ENCODE measurements around the gene ARHGAP12.

ARHGAP12 gene

GRCh38 chr10:31878486-31878885 is 50.1 kb downstream of the ARHGAP12 start:
- Histone ChIP-seq H3K27me3 (ENCODE audit: control insufficient read depth in 1 of 2, insufficient read depth in 2 of 2, low read length in 2 of 2) (no peaks in the 10 kb centered on the region), H3K9ac (ENCODE audit: low read length in 2 of 2) (no peak overlapping the region), H3K27ac (ENCODE audit: low read length) (no peak overlapping the region), H3K36me3 (ENCODE audit: control insufficient read depth in 2 of 2, insufficient read depth in 2 of 2, low read length in 2 of 2) (no peaks in the 10 kb centered on the region), H3K9me3 (ENCODE audit: control insufficient read depth in 2 of 2, low read length in 2 of 2) (no peaks in the 10 kb centered on the region), H3K4me1 (ENCODE audit: control insufficient read depth, insufficient read depth, low read length) (no peaks in the 10 kb centered on the region), H3K4me3 (ENCODE audit: low read length in 2 of 2) (no peak overlapping the region)

- Histone ChIP-seq H3K27ac (ENCODE audit: low read length) (no peak overlapping the region), H3K4me3 (ENCODE audit: low read length in 2 of 2) (no peak overlapping the region), H3K9ac (ENCODE audit: low read length in 2 of 2) (no peak overlapping the region), H3K4me1 (ENCODE audit: control insufficient read depth, insufficient read depth, low read length) (no peaks in the 10 kb centered on the region), H3K9me3 (ENCODE audit: control insufficient read depth in 2 of 2, low read length in 2 of 2) (no peaks in the 10 kb centered on the region), H3K36me3 (ENCODE audit: control insufficient read depth in 2 of 2, insufficient read depth in 2 of 2, low read length in 2 of 2) (no peaks in the 10 kb centered on the region), H3K27me3 (ENCODE audit: control insufficient read depth in 1 of 2, insufficient read depth in 2 of 2, low read length in 2 of 2) (no peaks in the 10 kb centered on the region)
Observed at GRCh38 chr10:31876652-31877352, 51.8 kb downstream of the ARHGAP12 start.

- H3K4me1 ChIP-seq (ENCODE audit: control insufficient read depth, insufficient read depth, low read length) = no peaks in the 10 kb centered on the region
- no peak overlapping the region for H3K9ac ChIP-seq (ENCODE audit: low read length in 2 of 2)
- no peaks in the 10 kb centered on the region for H3K27me3 ChIP-seq (ENCODE audit: control insufficient read depth in 1 of 2, insufficient read depth in 2 of 2, low read length in 2 of 2)
- H3K4me3 ChIP-seq (ENCODE audit: low read length in 2 of 2) = no peak overlapping the region
- no peak overlapping the region for H3K27ac ChIP-seq (ENCODE audit: low read length)
- no peaks in the 10 kb centered on the region for H3K36me3 ChIP-seq (ENCODE audit: control insufficient read depth in 2 of 2, insufficient read depth in 2 of 2, low read length in 2 of 2)
- no peaks in the 10 kb centered on the region for H3K9me3 ChIP-seq (ENCODE audit: control insufficient read depth in 2 of 2, low read length in 2 of 2)
Observed at GRCh38 chr10:31875608-31876007, 53.0 kb downstream of the ARHGAP12 start.

- H3K4me1 ChIP-seq (ENCODE audit: control insufficient read depth, insufficient read depth, low read length) = no peaks in the 10 kb centered on the region
- H3K36me3 ChIP-seq (ENCODE audit: control insufficient read depth in 2 of 2, insufficient read depth in 2 of 2, low read length in 2 of 2) = no peaks in the 10 kb centered on the region
- no peaks in the 10 kb centered on the region for H3K9me3 ChIP-seq (ENCODE audit: control insufficient read depth in 2 of 2, low read length in 2 of 2)
- H3K27me3 ChIP-seq (ENCODE audit: control insufficient read depth in 1 of 2, insufficient read depth in 2 of 2, low read length in 2 of 2) = no peaks in the 10 kb centered on the region
- no peak overlapping the region for H3K9ac ChIP-seq (ENCODE audit: low read length in 2 of 2)
- H3K4me3 ChIP-seq (ENCODE audit: low read length in 2 of 2) = no peak overlapping the region
- H3K27ac ChIP-seq (ENCODE audit: low read length) = no peak overlapping the region
Observed at GRCh38 chr10:31873724-31874123, 54.9 kb downstream of the ARHGAP12 start.

GRCh38 chr10:31871266-31872065 is 57.2 kb downstream of the ARHGAP12 start:
- no peak overlapping the region for H3K27ac ChIP-seq (ENCODE audit: low read length)
- no peaks in the 10 kb centered on the region for H3K27me3 ChIP-seq (ENCODE audit: control insufficient read depth in 1 of 2, insufficient read depth in 2 of 2, low read length in 2 of 2)
- no peaks in the 10 kb centered on the region for H3K4me1 ChIP-seq (ENCODE audit: control insufficient read depth, insufficient read depth, low read length)
- no peak overlapping the region for H3K9ac ChIP-seq (ENCODE audit: low read length in 2 of 2)
- no peaks in the 10 kb centered on the region for H3K9me3 ChIP-seq (ENCODE audit: control insufficient read depth in 2 of 2, low read length in 2 of 2)
- no peak overlapping the region for H3K4me3 ChIP-seq (ENCODE audit: low read length in 2 of 2)
- H3K36me3 ChIP-seq (ENCODE audit: control insufficient read depth in 2 of 2, insufficient read depth in 2 of 2, low read length in 2 of 2) = no peaks in the 10 kb centered on the region

- H3K9me3 ChIP-seq (ENCODE audit: control insufficient read depth in 2 of 2, low read length in 2 of 2) = no peaks in the 10 kb centered on the region
- no peaks in the 10 kb centered on the region for H3K27me3 ChIP-seq (ENCODE audit: control insufficient read depth in 1 of 2, insufficient read depth in 2 of 2, low read length in 2 of 2)
- H3K27ac ChIP-seq (ENCODE audit: low read length) = no peak overlapping the region
- no peak overlapping the region for H3K9ac ChIP-seq (ENCODE audit: low read length in 2 of 2)
- H3K4me3 ChIP-seq (ENCODE audit: low read length in 2 of 2) = no peak overlapping the region
- H3K36me3 ChIP-seq (ENCODE audit: control insufficient read depth in 2 of 2, insufficient read depth in 2 of 2, low read length in 2 of 2) = no peaks in the 10 kb centered on the region
- peaks cover under 1% of the 10 kb centered on the region for H3K4me1 ChIP-seq (ENCODE audit: control insufficient read depth, insufficient read depth, low read length)
Observed at GRCh38 chr10:31867646-31868045, 61.0 kb downstream of the ARHGAP12 start.

- H3K27ac ChIP-seq (ENCODE audit: low read length) = no peak overlapping the region
Observed at GRCh38 chr10:31866118-31866670, 62.4 kb downstream of the ARHGAP12 start.

GRCh38 chr10:31864834-31865518 is 63.7 kb downstream of the ARHGAP12 start:
- peak overlapping the region in 1 of 2 donors; percentile 7 for H3K4me3 ChIP-seq (ENCODE audit: low read length in 2 of 2)
- peaks cover 4% of the 10 kb centered on the region for H3K4me1 ChIP-seq (ENCODE audit: control insufficient read depth, insufficient read depth, low read length)
- H3K27me3 ChIP-seq (ENCODE audit: control insufficient read depth in 1 of 2, insufficient read depth in 2 of 2, low read length in 2 of 2) = no peaks in the 10 kb centered on the region
- H3K9ac ChIP-seq (ENCODE audit: low read length in 2 of 2) = no peak overlapping the region
- H3K27ac ChIP-seq (ENCODE audit: low read length) = no peak overlapping the region
- peaks cover 0 to 6% of the 10 kb centered on the region in 2 donors for H3K36me3 ChIP-seq (ENCODE audit: control insufficient read depth in 2 of 2, insufficient read depth in 2 of 2, low read length in 2 of 2)
- H3K9me3 ChIP-seq (ENCODE audit: control insufficient read depth in 2 of 2, low read length in 2 of 2) = no peaks in the 10 kb centered on the region

More at GRCh38 chr10:31866118-31866670, 62.4 kb downstream of the ARHGAP12 start:
- Histone ChIP-seq H3K9me3 (ENCODE audit: control insufficient read depth in 2 of 2, low read length in 2 of 2) (no peaks in the 10 kb centered on the region), H3K9ac (ENCODE audit: low read length in 2 of 2) (no peak overlapping the region), H3K36me3 (ENCODE audit: control insufficient read depth in 2 of 2, insufficient read depth in 2 of 2, low read length in 2 of 2) (peaks cover 0 to 2% of the 10 kb centered on the region in 2 donors), H3K4me3 (ENCODE audit: low read length in 2 of 2) (no peak overlapping the region), H3K4me1 (ENCODE audit: control insufficient read depth, insufficient read depth, low read length) (peaks cover 4% of the 10 kb centered on the region), H3K27me3 (ENCODE audit: control insufficient read depth in 1 of 2, insufficient read depth in 2 of 2, low read length in 2 of 2) (no peaks in the 10 kb centered on the region)

- Histone ChIP-seq H3K9ac (ENCODE audit: low read length in 2 of 2) (no peak overlapping the region), H3K4me1 (ENCODE audit: control insufficient read depth, insufficient read depth, low read length) (no peaks in the 10 kb centered on the region)
Observed at GRCh38 chr10:31855033-31855432, 73.6 kb downstream of the ARHGAP12 start.

GRCh38 chr10:31853629-31854028 is 75.0 kb downstream of the ARHGAP12 start:
- no peaks in the 10 kb centered on the region for H3K27me3 ChIP-seq (ENCODE audit: control insufficient read depth in 1 of 2, insufficient read depth in 2 of 2, low read length in 2 of 2)
- H3K4me1 ChIP-seq (ENCODE audit: control insufficient read depth, insufficient read depth, low read length) = no peaks in the 10 kb centered on the region
- no peaks in the 10 kb centered on the region for H3K9me3 ChIP-seq (ENCODE audit: control insufficient read depth in 2 of 2, low read length in 2 of 2)
- no peak overlapping the region for H3K27ac ChIP-seq (ENCODE audit: low read length)
- H3K4me3 ChIP-seq (ENCODE audit: low read length in 2 of 2) = no peak overlapping the region
- H3K9ac ChIP-seq (ENCODE audit: low read length in 2 of 2) = no peak overlapping the region
- peaks cover 0 to under 1% of the 10 kb centered on the region in 2 donors for H3K36me3 ChIP-seq (ENCODE audit: control insufficient read depth in 2 of 2, insufficient read depth in 2 of 2, low read length in 2 of 2)

More at GRCh38 chr10:31855033-31855432, 73.6 kb downstream of the ARHGAP12 start:
- no peaks in the 10 kb centered on the region for H3K9me3 ChIP-seq (ENCODE audit: control insufficient read depth in 2 of 2, low read length in 2 of 2)
- no peak overlapping the region for H3K4me3 ChIP-seq (ENCODE audit: low read length in 2 of 2)
- H3K27me3 ChIP-seq (ENCODE audit: control insufficient read depth in 1 of 2, insufficient read depth in 2 of 2, low read length in 2 of 2) = no peaks in the 10 kb centered on the region
- peaks cover 4 to 6% of the 10 kb centered on the region in 2 donors for H3K36me3 ChIP-seq (ENCODE audit: control insufficient read depth in 2 of 2, insufficient read depth in 2 of 2, low read length in 2 of 2)
- no peak overlapping the region for H3K27ac ChIP-seq (ENCODE audit: low read length)
